AG09319 (cell line): Measurements from ENCODE around the gene CFB.
A peak's percentile ranks its signal among the peaks of the same experiment; 100 is the strongest.

Experiments used
- DNase-seq: peaks from one replicate; pipeline ENCODE4 v3.0.0-alpha.2; 2010; ENCODE audit warnings: low read depth; ENCODE audit errors: extremely low read depth
- CTCF ChIP-seq: IDR thresholded peaks from 2 replicates; pipeline ENCODE4 v1.5.1; 2011; ENCODE audit warnings: low read depth, mild to moderate bottlenecking, inconsistent platforms, low read length, moderate library complexity

The CFB gene

GRCh38 chr6:31954511-31954910 lies 8.6 kb downstream of the CFB start:
- no peak for TF ChIP-seq CTCF
- DNase-seq = no peak

- no peak for DNase-seq
- no peak for TF ChIP-seq CTCF
Observed at GRCh38 chr6:31956796-31957195, 10.9 kb downstream of the CFB start.

- DNase-seq = no peak
- TF ChIP-seq CTCF = no peak
Observed at GRCh38 chr6:31958412-31958740, 12.5 kb downstream of the CFB start.

GRCh38 chr6:31958741-31959739 lies 13.1 kb downstream of the CFB start, which contains the start of the genes NELFE and SKIC2:
Gene NELFE (minus strand): TSS chr6:31958971. CDS start chr6:31958446, 525 bp downstream.
Gene SKIC2 (plus strand): TSS chr6:31959175. CDS start chr6:31959193, 18 bp downstream.
- no peak for TF ChIP-seq CTCF
- DNase-seq = peak; percentile 94

GRCh38 chr6:31961616-31962015 lies 15.7 kb downstream of the CFB start:
- TF ChIP-seq CTCF = no peak
- DNase-seq = no peak

GRCh38 chr6:31963921-31964320 lies 18.0 kb downstream of the CFB start:
- no peak for TF ChIP-seq CTCF
- DNase-seq = no peak

GRCh38 chr6:31965700-31966099 lies 19.8 kb downstream of the CFB start:
- no peak for TF ChIP-seq CTCF
- DNase-seq = no peak
